Stimulated activated CD4-positive, alpha-beta T cell treated with anti-CD3 and anti-CD28 coated beads, Interleukin-1b, Interleukin-23, amount 100 ng/mL, for 24 hours (primary cell): ENCODE results near the gene DCP1B.
A peak's percentile ranks its signal among the peaks of the same experiment; 100 is the strongest.

Experiments
- DNase-seq, 4 experiments: peaks; one replicate each; pipeline ENCODE4 v3.0.0-alpha.2; 2020; ENCODE audit warnings: low read depth in 4 of 4, low spot score in 1 of 4

DCP1B gene

GRCh38 chr12:1920971-1921370, 83.3 kb downstream of the DCP1B start:
- no peak for DNase-seq

GRCh38 chr12:1920436-1920835, 83.8 kb downstream of the DCP1B start:
- DNase-seq, result no peak

- no peak for DNase-seq
Observed at GRCh38 chr12:1919763-1920162, 84.5 kb downstream of the DCP1B start.

GRCh38 chr12:1919284-1919683, 85.0 kb downstream of the DCP1B start:
- DNase-seq, result no peak

GRCh38 chr12:1918884-1919236, 85.4 kb downstream of the DCP1B start:
- DNase-seq, result no peak

GRCh38 chr12:1918081-1918883, 86.0 kb downstream of the DCP1B start, which contains the start of gene CACNA2D4:
Gene CACNA2D4, minus strand, starts transcription at chr12:1918652. Its CDS starts 179 bp downstream, at chr12:1918473.
- DNase-seq, result no peak

GRCh38 chr12:1917172-1918070, 86.8 kb downstream of the DCP1B start:
- no peak for DNase-seq

GRCh38 chr12:1916371-1917171, 87.7 kb downstream of the DCP1B start:
- DNase-seq, result no peak

- DNase-seq, result no peak
Observed at GRCh38 chr12:1915082-1915968, 88.9 kb downstream of the DCP1B start.

GRCh38 chr12:1914114-1914911, 89.9 kb downstream of the DCP1B start:
- no peak for DNase-seq

GRCh38 chr12:1913377-1914113, 90.7 kb downstream of the DCP1B start:
- no peak for DNase-seq

- DNase-seq, result no peak
Observed at GRCh38 chr12:1912580-1913376, 91.5 kb downstream of the DCP1B start.

GRCh38 chr12:1911598-1912575, 92.4 kb downstream of the DCP1B start:
- no peak for DNase-seq

GRCh38 chr12:1910468-1910867, 93.8 kb downstream of the DCP1B start:
- DNase-seq, result no peak

GRCh38 chr12:1908758-1909157, 95.5 kb downstream of the DCP1B start:
- DNase-seq, result no peak

GRCh38 chr12:1907652-1908611, 96.3 kb downstream of the DCP1B start:
- DNase-seq, result peak in 1 of 4 experiments; percentile 11
